Measurements from ENCODE around the gene CEP135. TPM values are rescaled to one million over a fixed set of nuclear protein-coding genes. Genes with fewer than 3 reads are reported as not detected.

CEP135 gene
- total RNA-seq, 1 experiment from 2014 or later: 10.9 TPM

GRCh38 chr4:56055991-56056390, 107.2 kb downstream of the CEP135 start:
- ChIA-PET RAD21 (ENCODE audit: low non-redundant PET in 1 of 2, low total read pairs in 2 of 2, uncharacterized antibody in 2 of 2, unreplicated experiment in 2 of 2) (no interaction called here), POLR2A (interaction anchor here (0.6 kb wide), 1 partner anchor 565 kb away, joined by 3 read pairs; no protein-coding TSS in a partner anchor), CTCF (no interaction called here)
- no peak overlapping the region for H3K9ac ChIP-seq (ENCODE audit: low read length)
- intact Hi-C loops (cut with micrococcal nuclease): no loop called here
- H3K9me3 ChIP-seq (ENCODE audit: control insufficient read depth in 1 of 2, insufficient read depth in 1 of 2, low read depth in 1 of 2, low read length in 2 of 2): no peaks in the 10 kb centered on the region
- BruUV-seq (replicated peaks): no TSS peak
- H3K4me1 ChIP-seq (ENCODE audit: control insufficient read depth in 1 of 2, insufficient read depth in 2 of 2, low read length in 2 of 2): no peaks in the 10 kb centered on the region
- H3K27ac ChIP-seq (ENCODE audit: low read depth, low read length): no peak overlapping the region
- H3K4me2 ChIP-seq (ENCODE audit: low read length): no peak overlapping the region
- no peak overlapping the region for H2AFZ ChIP-seq (ENCODE audit: low read depth, low read length, poor library complexity, severe bottlenecking)
- H3K36me3 ChIP-seq (ENCODE audit: control insufficient read depth in 1 of 2, insufficient read depth in 2 of 2, low read length in 2 of 2): no peaks in the 10 kb centered on the region
- TF ChIP-seq CBX3 (IDR thresholded peaks at IDR 0.05; ENCODE audit: low read depth): no peak
- H3K27me3 ChIP-seq (ENCODE audit: insufficient read depth, low read length): no peaks in the 10 kb centered on the region
- no peaks in the 10 kb centered on the region for H3K9me2 ChIP-seq (ENCODE audit: insufficient read depth)
- H3K79me2 ChIP-seq (ENCODE audit: insufficient read depth, low read length): peaks cover 19% of the 10 kb centered on the region
- H4K20me1 ChIP-seq (ENCODE audit: insufficient read depth): no peaks in the 10 kb centered on the region
- no peak overlapping the region for H3K4me3 ChIP-seq (replicated peaks in 1 of 2; ENCODE audit: low read depth in 1 of 2, low read length in 2 of 2)
- ATAC-seq: no peak
- DNase-seq (ENCODE audit: low read depth, low spot score): no peak

- CTCF ChIA-PET: no interaction called here
- no peak for ATAC-seq
- TF ChIP-seq EZH2phosphoT487 (IDR thresholded peaks at IDR 0.05; ENCODE audit: borderline replicate concordance) (no peak), TCF7L2 (IDR thresholded peaks at IDR 0.05; ENCODE audit: borderline replicate concordance, extremely low read depth, insufficient read depth, insufficient read length) (no peak), ZBTB33 (IDR thresholded peaks at IDR 0.05; ENCODE audit: extremely low read depth, insufficient replicate concordance, low read length) (no peak), SIN3A (IDR thresholded peaks at IDR 0.05; ENCODE audit: low read depth) (no peak), CEBPB (IDR thresholded peaks at IDR 0.05; ENCODE audit: low read depth) (no peak), POLR2AphosphoS5 (IDR thresholded peaks at IDR 0.05; ENCODE audit: low read depth, low read length) (no peak), REST (IDR thresholded peaks at IDR 0.05; ENCODE audit: low read depth) (no peak), EZH2 (IDR thresholded peaks at IDR 0.05) (no peak), ELF1 (IDR thresholded peaks at IDR 0.05; ENCODE audit: borderline replicate concordance, low read depth) (no peak), SP1 (IDR thresholded peaks at IDR 0.05; ENCODE audit: low read depth) (no peak), MAX (IDR thresholded peaks at IDR 0.05) (no peak)
- peaks cover 8% of the 10 kb centered on the region; the same call in 1 of the 2 replicates for H3K79me2 ChIP-seq (ENCODE audit: insufficient read depth, low read length)
- H3K4me2 ChIP-seq (ENCODE audit: low read length): no peak overlapping the region
- RAD21 ChIA-PET (ENCODE audit: low non-redundant PET in 1 of 2, low total read pairs in 2 of 2, uncharacterized antibody in 2 of 2, unreplicated experiment in 2 of 2): no interaction called here
- H3K27me3 ChIP-seq (ENCODE audit: insufficient read depth, low read length): no peaks in the 10 kb centered on the region
- H3K4me1 ChIP-seq (ENCODE audit: control insufficient read depth in 1 of 2, insufficient read depth in 2 of 2, low read length in 2 of 2): no peaks in the 10 kb centered on the region
- no peak overlapping the region for H3K27ac ChIP-seq (ENCODE audit: low read depth, low read length)
- intact Hi-C loops (cut with micrococcal nuclease): no loop called here
- POLR2A ChIA-PET: no interaction called here
- BruUV-seq (replicated peaks): no TSS peak
- H2AFZ ChIP-seq (ENCODE audit: low read depth, low read length, poor library complexity, severe bottlenecking): no peak overlapping the region
- H3K36me3 ChIP-seq (ENCODE audit: control insufficient read depth in 1 of 2, insufficient read depth in 2 of 2, low read length in 2 of 2): no peaks in the 10 kb centered on the region
- no peaks in the 10 kb centered on the region for H4K20me1 ChIP-seq (ENCODE audit: insufficient read depth)
- no peak overlapping the region for H3K4me3 ChIP-seq (replicated peaks in 1 of 2; ENCODE audit: low read depth in 1 of 2, low read length in 2 of 2)
- no peak for DNase-seq (ENCODE audit: low read depth, low spot score)
- H3K9me3 ChIP-seq (ENCODE audit: control insufficient read depth in 1 of 2, insufficient read depth in 1 of 2, low read depth in 1 of 2, low read length in 2 of 2): no peaks in the 10 kb centered on the region
- H3K9me2 ChIP-seq (ENCODE audit: insufficient read depth): no peaks in the 10 kb centered on the region
- H3K9ac ChIP-seq (ENCODE audit: low read length): no peak overlapping the region
Observed at GRCh38 chr4:56058555-56058954, 109.8 kb downstream of the CEP135 start.
